GM21576 (cell line): ENCODE results near the gene CCDC197.

Experiments
- ATAC-seq: cut with Tn5 transposase; IDR thresholded peaks from one replicate; pipeline ENCODE4 v1.9.1; 2021; ENCODE audit warnings: mild to moderate bottlenecking, moderate library complexity; ENCODE audit not compliant: unreplicated experiment

CCDC197 gene

DNA sequence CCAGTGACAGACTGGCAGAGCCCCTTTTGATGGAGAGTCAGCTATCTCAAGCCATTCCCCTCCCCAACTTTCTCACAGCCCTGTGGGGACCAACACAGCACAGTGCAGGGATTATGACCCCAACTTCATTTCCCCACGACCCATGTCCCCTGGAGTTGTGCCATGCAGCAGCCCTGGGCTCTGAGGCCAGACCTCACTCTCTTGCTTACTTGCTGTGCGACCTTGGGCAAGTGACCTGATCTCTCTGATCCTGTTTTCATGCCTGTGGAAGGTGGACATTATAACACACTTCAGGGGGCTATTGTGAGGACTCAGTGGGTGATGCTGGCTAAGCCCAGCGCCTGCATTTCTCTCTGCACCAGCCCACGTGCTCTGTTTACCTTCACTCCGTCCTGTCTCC, 43.1 kb downstream of the CCDC197 start:
- ATAC-seq, result no peak

DNA sequence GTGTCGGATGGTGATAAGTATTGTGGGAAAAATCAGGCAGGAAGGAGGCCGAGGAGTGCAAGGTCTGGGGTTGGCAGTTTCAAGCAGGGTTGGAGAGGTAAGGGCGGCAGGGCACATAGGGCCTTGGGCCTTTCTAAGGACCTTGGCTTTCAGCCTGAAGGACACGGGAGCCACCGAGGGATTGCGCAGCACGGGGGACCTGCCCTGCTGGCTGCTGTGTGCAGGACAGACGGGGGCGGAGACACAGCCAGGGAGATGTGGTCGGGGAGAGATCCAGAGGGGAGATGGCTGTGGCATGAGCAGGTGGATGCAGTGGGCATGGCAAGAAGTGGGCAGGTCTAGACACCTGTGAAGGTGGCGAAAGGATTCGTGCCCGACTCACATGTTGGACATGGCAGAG, 43.7 kb downstream of the CCDC197 start:
- ATAC-seq, result no peak

DNA sequence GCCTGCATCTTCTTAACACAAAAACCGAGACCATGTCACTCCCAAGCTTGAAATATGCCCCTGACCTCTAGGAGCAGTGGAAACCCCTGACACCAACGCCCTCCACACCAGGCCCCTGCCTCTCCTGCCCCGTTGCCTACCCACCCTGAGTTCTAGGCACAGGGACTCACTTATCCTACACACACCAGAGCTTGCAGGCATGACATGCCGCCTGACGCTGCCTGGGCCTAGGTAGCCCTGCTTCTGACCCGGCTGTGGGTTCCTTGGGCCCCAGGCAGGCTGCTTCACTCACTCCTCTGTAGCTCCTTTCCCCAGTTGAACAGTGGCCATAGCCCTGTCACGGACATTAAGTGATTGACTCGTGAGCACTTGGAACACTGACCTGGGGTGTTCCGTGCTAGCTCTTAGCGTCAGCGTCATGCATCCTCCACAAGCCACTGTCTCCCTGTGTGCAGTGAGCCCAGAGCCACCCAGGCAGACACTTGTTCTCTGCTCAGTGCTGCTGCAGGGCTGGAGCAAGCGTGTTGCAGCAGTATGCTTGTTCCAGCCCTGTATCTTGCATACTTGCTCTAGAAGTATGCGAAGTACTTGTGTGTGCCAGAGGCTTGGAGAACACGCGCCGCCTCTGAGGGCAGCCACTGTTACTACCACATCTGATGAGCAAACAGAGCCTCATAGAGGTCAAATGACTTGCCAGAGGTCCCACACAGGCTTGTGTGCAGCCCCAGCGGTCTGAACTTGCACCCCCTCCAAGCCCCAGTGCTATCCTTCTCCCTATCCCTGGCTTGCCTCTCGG, 44.6 kb downstream of the CCDC197 start:
- ATAC-seq, result no peak

DNA sequence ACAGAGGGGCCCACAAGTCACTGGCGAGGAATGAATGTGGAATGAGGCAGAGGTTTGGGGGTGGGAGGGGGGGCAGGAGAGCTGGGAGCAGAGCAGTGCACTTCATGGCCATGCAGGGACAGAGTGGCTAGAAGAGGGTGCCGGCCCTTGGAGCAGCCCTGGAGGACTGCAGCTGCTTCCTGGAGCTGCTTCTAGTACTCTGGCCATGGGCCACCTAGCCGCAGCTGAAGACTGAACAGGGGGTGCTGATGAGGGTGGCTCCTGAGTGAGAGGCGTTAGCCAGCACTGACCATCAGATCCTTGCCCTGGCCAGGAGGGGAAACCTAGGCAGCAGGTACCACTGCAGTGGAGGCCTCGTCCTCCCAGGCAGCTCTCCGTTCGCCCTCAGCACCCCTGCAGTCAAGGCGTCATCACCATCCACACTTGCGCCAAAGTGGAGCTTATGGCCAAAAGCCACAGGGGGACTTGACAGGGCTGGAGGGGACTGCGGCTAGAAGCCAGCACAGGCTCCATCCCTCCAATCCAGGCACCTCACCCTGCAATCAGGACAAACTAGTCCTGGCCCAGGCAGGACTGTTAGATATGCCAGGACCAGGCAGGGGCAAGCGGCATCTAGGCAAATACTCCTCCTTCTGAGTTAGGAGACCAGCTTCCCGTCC, 45.5 kb downstream of the CCDC197 start:
- ATAC-seq, result no peak

DNA sequence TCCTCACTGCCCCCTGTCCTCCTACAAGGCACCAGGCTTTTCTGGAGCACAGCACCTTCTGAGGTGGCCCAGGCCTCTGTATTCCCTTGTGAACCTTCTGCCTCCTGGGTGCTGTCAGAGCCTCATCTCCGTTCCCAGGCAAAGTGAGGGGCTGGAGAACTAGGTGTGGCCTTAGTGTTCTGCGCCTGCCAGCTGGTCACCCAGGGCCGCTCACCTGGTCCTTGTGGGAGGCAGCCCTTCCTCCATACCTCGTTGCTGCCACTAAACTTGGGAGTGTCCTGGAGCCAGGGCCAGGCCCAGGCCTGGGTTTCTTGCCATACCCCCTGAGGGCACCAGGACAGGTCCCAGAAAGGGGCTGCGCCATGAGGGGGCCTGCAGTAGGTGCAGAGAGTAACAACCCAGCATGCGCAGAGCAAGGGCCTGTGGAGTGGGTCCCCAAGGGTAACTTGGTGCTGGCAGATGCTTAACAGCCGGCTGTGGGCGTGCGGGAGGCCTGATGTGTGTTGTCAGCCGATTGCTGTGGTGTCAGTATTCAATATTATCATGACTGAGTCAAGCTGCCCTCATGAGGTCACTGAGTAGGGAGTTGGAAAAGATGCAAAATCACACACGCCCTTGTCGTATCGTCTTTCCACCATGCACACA, 46.1 kb downstream of the CCDC197 start:
- no peak for ATAC-seq

DNA sequence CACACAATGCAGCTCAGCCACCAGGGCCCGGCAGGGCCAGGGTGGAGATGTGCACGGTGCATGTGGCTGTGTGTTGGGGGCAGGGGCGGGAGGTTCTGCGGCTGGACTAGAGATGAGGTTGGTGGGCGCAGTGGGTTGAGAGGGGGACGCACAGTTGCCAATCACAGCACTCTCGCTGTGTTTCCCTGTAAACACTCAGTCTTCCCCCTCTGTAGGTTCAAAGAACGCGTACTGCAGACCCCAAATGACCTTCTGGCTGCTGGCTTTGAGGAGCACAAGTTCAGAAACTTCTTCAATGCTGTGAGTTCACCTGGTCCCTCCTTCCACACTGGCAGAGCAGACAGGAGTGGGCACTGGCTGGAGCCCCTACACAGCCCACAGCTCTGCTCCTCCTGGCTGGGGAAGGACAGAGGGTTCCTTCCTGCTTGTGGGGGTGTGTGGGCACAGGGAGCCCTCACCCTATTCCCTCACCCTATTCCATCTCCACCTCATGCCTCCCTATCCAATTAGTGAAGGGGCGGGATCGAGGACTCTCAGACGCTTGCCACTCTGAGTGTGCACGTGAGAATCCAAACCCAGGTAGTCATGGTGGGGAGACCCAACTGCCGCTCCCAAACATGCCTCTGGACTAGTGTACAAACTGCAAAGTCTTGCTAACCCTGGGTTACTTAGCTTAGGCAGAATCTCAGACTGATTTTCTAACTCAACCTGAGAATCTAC, 46.8 kb downstream of the CCDC197 start:
- ATAC-seq, result no peak

DNA sequence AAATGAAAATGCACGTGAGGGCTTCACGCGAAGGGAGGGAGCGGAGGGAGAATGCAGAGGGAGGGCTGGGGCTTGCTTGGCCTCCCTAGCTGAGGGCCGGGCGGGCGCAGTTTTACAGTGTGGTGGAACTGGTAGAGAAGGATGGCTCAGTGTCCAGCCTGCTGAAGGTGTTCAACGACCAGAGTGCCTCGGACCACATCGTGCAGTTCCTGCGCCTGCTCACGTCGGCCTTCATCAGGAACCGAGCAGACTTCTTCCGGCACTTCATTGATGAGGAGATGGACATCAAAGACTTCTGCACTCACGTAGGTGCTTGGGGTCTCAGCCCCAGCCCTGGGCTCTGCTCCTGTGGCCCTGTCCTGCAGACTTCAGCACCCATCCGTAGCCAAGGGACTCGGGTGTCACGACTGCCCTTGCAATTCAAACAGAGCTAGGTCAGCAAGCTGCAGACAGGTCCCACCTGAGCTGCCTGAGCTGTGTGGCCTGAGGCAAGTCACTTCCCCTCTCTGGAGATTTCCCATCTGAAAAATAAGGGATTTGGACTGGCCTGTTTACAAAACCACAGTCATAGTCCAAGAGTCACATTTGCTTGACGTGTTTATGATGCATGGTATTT, 47.5 kb downstream of the CCDC197 start:
- ATAC-seq, result no peak

DNA sequence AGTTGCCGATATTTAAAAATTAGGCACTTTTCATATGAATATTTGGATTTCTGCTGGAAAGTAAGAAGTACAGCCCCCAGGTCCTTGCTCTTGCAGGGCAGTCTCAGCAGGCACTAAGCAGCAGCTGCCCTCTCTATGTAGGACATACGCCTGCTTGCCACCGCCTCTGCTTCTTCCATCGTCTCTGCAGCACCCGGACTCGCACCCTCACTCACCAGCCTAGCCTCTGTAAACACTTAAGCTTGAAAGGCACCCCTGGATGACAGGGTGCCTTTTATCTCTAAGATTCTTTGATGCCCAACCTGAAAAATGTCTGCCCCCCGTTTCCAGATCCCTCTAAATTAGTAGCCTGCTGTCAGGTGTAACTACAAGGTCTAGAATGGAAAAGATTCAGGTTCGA, 48.0 kb downstream of the CCDC197 start:
- ATAC-seq, result no peak

DNA sequence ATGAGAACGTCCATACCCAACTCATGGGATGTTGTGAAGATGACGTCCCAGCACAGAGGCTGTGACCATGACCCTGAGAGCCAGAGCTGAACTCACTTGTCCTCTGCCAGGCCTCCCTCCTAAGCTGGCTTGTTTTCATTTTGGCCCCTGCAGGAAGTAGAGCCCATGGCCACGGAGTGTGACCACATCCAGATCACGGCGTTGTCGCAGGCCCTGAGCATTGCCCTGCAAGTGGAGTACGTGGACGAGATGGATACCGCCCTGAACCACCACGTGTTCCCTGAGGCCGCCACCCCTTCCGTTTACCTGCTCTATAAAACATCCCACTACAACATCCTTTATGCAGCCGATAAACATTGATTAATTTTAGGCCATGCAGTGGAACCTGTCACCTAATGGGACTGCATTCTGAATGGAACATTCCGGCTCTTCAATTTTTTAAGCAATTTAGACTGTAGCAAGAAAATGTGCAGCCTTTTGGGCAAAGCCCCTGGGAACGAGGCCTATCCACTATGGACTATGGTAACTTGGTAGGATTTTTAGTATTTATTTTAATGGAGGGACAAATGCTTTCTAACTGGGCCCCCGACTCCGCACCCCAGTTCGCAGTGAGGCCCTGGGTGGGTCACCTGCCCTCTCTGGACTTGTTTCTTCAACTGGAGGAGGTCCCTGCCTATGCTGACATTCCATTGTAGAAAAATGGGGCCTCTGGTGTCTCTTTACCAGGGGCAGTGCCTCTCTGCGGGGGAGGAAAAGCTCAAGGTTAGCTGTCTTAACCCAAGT, 48.7 kb downstream of the CCDC197 start:
- no peak for ATAC-seq

DNA sequence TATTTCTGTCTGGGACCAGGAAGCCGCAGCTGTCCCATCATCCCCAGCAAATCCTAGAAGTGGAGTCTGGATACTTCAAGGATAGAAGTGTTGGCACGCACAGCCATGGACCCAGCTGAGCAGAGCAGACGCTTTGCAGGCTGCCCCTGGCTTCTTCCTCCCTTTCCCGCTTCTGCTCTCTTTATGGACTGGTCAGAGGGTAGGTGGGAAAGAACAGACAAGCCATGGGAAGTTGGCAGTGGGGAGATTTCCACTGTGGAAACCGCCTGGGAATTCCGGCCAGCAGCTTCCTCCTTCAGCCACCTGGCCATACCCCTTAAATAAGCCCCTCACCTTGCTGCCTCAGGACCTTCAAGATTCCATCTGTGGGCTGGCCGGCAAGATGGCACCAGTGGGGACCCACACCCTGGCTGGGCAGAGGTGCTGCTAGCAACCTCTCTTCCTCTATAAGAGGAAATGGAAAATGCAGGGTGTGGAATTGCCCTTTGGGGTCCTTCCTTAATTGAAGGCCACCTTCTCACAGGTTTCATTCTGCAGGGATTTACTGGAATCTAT, 49.7 kb downstream of the CCDC197 start:
- no peak for ATAC-seq

DNA sequence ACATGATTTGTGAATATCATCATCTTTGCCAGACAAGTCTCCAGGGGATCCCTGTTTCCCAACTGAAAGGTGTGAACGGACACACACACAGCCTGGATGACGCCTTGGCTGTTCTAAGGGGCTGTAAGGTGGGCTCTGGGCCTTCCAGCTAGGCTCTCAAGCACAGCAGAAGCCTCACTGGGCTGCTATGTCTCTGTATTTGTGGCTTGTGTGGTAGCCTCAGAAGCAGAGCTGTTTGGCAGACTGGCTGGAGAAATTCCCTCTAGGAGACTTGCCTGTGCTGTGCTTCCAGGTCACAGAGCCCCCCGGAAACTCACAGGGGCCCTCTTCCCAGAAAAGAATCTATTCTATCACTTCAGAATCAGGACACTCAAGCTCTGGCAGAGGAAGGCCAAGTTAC, 50.5 kb downstream of the CCDC197 start:
- no peak for ATAC-seq

DNA sequence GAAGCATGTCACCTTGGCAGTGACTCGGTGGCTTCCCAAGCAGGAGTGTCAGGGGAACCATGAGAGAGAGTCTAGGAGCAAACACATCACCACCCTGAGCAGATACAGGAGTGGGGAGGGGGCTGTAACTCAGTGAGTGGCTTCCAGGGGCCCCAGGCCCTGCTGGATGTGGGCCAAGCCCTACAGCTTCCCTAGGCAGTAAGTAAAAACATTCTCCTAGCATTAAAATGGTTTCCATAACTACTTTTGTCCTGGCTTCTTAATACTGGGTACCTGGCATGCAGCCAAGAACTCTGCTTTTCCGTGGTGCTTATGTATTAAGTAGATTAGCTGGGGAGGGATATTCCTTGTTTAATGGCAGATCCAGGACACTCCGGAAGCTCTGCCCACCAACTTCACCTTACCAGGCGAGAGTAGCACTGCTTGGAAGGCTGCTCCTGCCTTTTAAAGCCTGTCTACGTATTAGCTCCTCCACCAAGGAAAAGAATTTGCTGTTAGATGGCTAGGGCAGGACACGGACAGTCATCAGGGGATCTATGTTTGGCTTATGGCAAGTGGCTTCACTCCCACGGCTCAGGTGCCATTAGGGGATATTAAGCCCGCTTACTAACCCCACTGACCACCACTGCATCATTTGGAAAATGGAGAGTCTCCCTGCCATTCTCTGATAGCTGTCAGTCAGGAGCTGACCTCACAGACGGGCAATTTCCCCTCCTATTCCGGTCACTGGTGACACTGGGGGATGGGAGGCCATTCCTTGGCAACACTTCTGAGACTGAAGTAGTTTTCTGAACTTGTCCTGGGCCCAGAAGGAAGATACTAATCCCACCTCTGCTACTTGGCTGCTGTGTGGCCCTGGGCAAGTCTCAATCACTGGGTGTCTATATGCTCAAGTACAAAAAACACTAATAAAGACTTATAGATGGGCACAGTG, 51.9 kb downstream of the CCDC197 start:
- ATAC-seq, result no peak

DNA sequence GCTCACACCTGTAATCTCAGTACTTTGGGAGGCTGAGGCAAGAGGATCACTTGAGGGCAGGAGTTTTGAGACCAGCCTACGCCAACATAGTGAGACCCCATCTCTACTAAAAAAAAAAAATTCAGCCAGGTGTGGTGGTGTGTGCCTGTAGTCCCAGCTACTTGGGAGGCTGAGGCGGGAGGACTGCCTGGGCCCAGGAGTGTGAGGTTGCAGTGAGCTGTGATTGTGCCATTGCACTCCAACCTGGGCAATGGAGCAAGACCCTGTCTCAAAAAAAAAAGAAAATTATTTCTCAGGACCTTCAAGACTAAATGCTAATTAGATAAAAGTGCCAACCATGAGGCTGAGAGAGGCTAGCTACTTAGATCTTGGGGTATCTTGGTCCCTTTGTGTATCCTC, 52.5 kb downstream of the CCDC197 start:
- ATAC-seq, result no peak

DNA sequence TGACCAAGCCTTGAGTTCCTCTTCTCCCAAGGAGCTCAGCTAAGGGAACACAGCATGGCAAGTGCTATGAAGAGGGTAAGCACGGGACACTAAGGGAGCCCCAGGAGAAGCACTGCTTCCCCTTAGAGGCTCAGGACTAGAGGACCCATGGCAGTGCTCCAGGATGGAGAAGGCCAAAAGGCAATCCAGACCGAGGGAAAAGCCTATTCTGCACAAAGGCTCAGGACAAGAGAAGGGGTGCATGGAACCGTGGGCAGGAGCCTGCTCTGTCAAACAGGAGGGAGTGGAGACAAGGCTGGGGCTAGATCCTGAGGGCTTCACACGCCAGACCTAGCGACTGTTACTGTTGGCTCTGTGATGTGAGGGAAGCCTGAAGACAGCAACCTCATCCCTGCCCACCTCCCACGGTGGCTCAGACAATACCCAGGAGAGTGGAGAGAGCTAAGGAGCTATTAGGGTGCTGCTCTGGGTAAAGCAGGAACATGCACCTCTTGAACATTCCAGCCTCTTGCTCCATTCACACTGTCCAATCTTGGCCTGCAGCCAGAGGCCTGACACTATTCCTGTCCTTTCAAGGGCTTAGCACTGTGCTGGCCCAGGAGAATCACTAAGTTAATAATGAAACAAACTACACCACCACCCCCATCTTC, 53.3 kb downstream of the CCDC197 start:
- ATAC-seq, result no peak

DNA sequence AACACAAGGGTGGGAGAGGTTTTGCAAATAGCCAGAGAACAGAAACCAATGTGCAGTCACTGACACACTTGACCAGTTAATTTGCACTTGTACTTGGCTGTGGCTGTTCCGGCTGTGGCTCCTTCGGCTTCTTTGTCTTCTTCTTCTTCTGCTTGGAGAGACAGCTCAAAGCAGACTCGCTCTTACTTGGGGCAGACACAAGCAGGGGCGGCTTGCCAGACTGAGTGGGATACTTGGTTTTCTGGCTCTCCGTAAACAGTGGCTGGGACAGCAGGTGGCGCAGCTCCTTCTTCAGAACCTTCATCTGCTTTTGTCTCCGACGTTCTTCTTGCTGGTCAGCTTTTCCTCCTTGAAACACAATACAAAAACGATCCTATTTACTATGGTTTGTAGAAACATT, 54.0 kb downstream of the CCDC197 start:
- ATAC-seq, result no peak

DNA sequence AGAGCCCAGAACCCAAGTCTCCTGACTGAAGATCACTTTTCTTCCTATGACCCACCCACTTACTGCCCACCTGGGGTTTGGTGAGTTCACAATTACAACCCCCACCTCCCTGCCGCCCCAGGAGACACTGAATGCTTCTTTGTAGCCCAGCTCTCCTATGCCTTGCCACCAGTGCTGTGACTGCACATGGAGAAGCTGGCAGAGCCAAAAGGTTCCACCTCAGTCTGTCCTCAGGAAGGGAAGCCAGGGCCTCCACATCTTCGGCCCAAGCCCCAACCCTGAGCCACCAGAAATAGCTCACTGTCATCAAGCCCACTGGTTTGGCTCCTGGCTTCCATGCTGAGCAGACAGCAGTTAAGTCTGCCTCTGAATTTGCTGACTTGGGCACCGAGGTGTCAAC, 54.7 kb downstream of the CCDC197 start:
- ATAC-seq, result no peak

DNA sequence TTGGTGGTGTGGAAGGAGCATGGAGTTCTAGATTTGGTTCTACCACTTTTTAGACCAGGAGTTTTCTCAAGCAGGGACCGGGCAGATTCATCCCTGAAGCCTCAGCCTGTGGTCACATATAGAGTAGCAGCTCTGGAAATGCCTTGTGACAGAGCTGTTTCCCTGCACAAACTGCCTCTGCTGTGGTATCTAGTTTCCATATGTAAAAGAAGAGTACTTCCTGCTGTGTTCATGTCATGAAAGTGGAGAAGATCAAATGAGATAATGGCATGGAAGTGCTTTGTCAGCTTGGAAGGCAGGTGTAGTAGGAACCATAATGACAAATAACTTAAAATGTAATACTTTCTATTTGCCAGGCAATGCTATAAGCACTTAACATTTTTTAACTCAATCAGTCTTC, 55.1 kb downstream of the CCDC197 start:
- ATAC-seq, result no peak

DNA sequence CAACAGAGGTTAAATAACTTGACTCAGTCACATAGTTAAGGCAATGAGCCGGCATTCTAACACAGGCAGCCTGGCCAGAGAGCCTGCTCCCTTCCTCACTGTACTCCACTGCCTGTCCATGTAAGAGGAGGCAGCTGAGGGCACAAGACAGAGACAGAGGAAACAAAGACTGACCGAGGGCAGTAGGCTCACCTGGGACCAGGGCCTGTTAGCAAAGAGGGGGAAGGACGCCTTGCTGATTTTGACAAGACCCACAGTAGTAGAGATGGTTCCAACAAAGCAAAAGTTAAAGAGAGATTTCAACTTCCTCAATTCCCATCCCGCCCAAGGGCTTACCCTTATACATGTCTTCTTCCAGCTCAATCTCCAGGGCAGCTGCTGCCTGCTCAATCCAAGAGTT, 55.6 kb downstream of the CCDC197 start:
- ATAC-seq, result no peak
